Mucosa of stomach (tissue), 1 donor: ENCODE results near the gene SLC22A5.

Experiments
- H3K27me3 ChIP-seq: one replicate; pipeline ENCODE4 v1.7.0; 2013; ENCODE audit warnings: mild to moderate bottlenecking, low read length; ENCODE audit not compliant: control insufficient read depth, insufficient read depth
- H3K36me3 ChIP-seq: one replicate; pipeline ENCODE4 v1.7.0; 2013; ENCODE audit warnings: low read length; ENCODE audit not compliant: control insufficient read depth, insufficient read depth
- H3K4me1 ChIP-seq: one replicate; pipeline ENCODE4 v1.7.0; 2013; ENCODE audit warnings: mild to moderate bottlenecking, low read length; ENCODE audit not compliant: control insufficient read depth, insufficient read depth
- H3K4me3 ChIP-seq: one replicate; pipeline ENCODE4 v1.7.0; 2013; ENCODE audit warnings: low read length
- H3K9ac ChIP-seq: one replicate; pipeline ENCODE4 v1.7.0; 2013; ENCODE audit warnings: mild to moderate bottlenecking, low read length, moderate library complexity
- H3K9me3 ChIP-seq: one replicate; pipeline ENCODE4 v1.7.0; 2013; ENCODE audit warnings: mild to moderate bottlenecking, low read length, moderate library complexity; ENCODE audit not compliant: control insufficient read depth
- donor health status: Pancreatic carcinoma.

Gene SLC22A5

GRCh38 chr5:132370181-132370970 is 866 bp downstream of the SLC22A5 start:
- H3K4me1 ChIP-seq, result peaks cover 30% of the 10 kb centered on the region
- no peaks in the 10 kb centered on the region for H3K9me3 ChIP-seq
- H3K4me3 ChIP-seq, result peak overlapping the region; percentile 87
- peak overlapping the region; percentile 87 for H3K9ac ChIP-seq
- no peaks in the 10 kb centered on the region for H3K27me3 ChIP-seq
- no peaks in the 10 kb centered on the region for H3K36me3 ChIP-seq

DNA sequence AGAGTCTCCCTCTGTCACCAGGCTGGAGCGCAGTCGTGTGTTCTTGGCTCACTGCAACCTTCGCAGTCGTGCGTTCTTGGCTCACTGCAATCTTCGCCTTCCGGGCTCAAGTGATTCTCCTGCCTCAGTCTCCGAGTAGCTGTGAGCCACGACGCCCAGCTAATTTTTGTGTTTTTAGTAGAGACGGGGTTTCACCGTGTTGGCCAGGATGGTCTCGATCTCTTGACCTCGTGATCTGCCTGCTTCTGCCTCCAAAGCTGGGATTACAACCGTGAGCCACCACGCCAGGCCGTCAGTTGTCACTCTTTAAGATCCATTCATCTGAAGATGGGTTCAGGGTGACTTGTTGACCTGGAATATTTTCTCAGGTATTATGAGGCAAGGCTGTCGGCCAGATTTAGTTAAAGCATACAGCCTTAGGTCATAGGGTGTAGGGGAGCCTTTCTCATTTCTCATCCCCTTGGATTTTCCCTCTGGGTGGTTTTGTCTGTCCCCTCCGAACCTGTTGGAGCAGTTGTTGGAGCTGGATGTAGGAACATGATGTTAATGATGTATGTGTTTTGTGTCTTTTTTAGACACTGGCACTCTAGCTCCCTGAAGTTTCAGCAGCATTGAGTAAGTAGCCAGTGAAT is 1.6 kb downstream of the SLC22A5 start:
- peak overlapping the region; percentile 16 for H3K9ac ChIP-seq
- peaks cover 30% of the 10 kb centered on the region for H3K4me1 ChIP-seq
- no peak overlapping the region for H3K4me3 ChIP-seq
- H3K27me3 ChIP-seq, result no peaks in the 10 kb centered on the region
- no peaks in the 10 kb centered on the region for H3K9me3 ChIP-seq
- no peaks in the 10 kb centered on the region for H3K36me3 ChIP-seq

DNA sequence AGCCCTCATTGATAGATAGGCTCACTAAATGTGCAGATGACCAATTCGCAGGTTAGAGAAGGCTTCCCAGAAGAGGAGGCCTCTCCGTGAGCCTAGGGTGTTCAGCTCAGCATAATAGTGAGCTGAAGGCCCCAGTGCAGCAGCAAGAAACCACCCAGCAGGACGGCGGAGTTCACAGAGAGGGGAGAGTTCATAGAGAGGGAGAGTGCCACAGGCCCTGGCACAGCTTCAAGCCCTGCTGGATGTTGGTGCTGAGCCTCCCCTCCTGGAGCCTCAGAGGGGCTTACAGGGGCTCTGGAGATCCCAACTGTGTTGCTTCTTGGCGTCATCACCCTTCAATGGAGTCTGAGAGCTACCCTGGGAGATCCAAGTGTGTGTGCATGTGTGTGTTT is 2.1 kb downstream of the SLC22A5 start:
- Histone ChIP-seq H3K9me3 (no peaks in the 10 kb centered on the region), H3K4me1 (peaks cover 30% of the 10 kb centered on the region), H3K4me3 (no peak overlapping the region), H3K36me3 (no peaks in the 10 kb centered on the region), H3K9ac (peak overlapping the region; percentile 16), H3K27me3 (no peaks in the 10 kb centered on the region)

DNA sequence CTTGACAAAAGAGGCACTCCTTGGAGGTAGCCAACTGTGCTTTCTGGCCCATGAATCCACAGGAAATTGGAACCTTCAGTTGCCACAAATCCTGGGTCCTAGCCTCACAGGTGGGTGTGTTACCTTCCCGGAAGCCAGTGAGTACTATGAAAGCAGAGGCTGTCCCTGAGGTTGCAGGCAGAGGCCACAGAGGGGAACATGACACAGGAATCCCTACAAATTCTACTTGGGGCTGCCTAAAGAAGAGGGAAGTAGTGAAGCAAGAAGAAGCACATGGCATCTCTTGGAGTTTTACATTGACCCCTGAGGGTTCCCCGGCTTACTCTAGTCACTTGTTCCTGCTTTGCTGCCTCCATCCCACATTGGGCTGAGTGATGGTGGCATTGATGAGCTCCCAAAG is 2.6 kb downstream of the SLC22A5 start:
- H3K4me3 ChIP-seq, result no peak overlapping the region
- H3K9me3 ChIP-seq, result no peaks in the 10 kb centered on the region
- H3K4me1 ChIP-seq, result peaks cover 30% of the 10 kb centered on the region
- H3K27me3 ChIP-seq, result no peaks in the 10 kb centered on the region
- peak overlapping the region; percentile 4 for H3K9ac ChIP-seq
- H3K36me3 ChIP-seq, result no peaks in the 10 kb centered on the region

DNA sequence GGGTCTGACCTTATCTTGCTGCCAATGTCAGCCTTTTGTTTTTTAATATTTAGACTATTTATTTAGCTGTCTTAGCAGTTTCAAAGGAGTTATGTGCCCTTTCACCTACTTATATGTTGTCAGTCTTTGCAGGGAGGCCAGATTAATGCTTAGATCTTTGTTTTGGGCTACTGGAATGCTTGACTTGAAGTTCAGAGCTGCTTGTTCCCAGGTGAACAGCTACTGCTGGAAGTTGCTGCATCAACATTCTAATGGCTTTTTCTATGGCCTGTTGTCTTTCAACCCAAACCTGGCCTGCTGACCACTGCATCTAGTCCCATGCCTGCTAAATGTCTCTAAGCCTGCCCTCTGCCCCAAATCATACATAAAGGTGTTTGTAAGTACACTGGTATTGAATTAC is 3.0 kb downstream of the SLC22A5 start:
- Histone ChIP-seq H3K9me3 (no peaks in the 10 kb centered on the region), H3K36me3 (no peaks in the 10 kb centered on the region), H3K4me1 (peaks cover 30% of the 10 kb centered on the region), H3K4me3 (no peak overlapping the region), H3K9ac (peak overlapping the region; percentile 4), H3K27me3 (no peaks in the 10 kb centered on the region)

DNA sequence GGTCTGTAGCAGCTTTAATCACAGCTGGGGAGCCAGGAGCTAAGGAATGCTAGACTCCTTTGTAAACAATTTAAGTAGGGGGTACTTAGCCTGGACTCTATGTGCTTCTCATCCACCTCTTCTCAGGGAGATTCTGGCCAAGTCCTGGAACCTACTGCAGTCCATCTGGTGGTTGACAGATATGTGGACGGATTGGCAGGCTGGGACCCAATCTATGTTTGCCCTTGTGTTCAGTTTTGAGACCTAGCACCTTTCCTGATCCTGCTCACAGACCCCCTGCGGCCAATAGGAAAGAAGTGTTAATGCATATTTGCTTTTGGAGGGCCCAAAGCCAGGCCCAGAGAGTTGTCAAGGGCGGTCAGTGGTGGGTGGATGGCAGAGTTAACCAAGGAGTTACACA is 6.4 kb downstream of the SLC22A5 start:
- no peak overlapping the region for H3K9ac ChIP-seq
- peaks cover 24% of the 10 kb centered on the region for H3K4me1 ChIP-seq
- no peaks in the 10 kb centered on the region for H3K9me3 ChIP-seq
- peaks cover 5% of the 10 kb centered on the region for H3K36me3 ChIP-seq
- no peak overlapping the region for H3K4me3 ChIP-seq
- no peaks in the 10 kb centered on the region for H3K27me3 ChIP-seq

- H3K4me3 ChIP-seq, result no peak overlapping the region
- no peaks in the 10 kb centered on the region for H3K9me3 ChIP-seq
- no peaks in the 10 kb centered on the region for H3K27me3 ChIP-seq
- no peak overlapping the region for H3K9ac ChIP-seq
- H3K36me3 ChIP-seq, result peaks cover 5% of the 10 kb centered on the region
- H3K4me1 ChIP-seq, result peaks cover 14% of the 10 kb centered on the region
These were observed 7.5 kb downstream of the SLC22A5 start for GRCh38 chr5:132376694-132377641.

DNA sequence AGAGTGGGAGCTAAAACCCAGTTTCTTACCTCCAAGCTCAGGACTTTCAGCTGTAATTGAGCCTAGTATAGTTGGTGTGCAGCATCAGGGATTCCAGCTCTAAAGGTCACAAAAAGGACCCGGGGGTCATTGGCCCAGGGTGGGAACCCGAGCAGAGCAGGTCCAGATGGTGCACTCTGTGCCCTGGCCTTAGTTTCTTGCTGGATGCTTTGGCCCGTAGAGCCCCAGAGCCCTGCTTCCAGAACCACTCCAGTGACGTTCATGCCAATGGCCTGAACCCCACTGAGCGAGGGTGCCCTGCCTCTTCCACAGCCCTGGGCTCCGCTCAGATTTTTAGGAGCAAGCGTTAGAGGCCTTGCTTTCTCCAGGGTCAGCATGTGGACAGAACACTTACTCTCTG is 8.2 kb downstream of the SLC22A5 start:
- H3K4me1 ChIP-seq, result peaks cover 7% of the 10 kb centered on the region
- H3K9ac ChIP-seq, result no peak overlapping the region
- H3K36me3 ChIP-seq, result peaks cover 5% of the 10 kb centered on the region
- H3K4me3 ChIP-seq, result no peak overlapping the region
- no peaks in the 10 kb centered on the region for H3K9me3 ChIP-seq
- no peaks in the 10 kb centered on the region for H3K27me3 ChIP-seq

- Histone ChIP-seq H3K4me3 (no peak overlapping the region), H3K36me3 (peaks cover 5% of the 10 kb centered on the region), H3K9me3 (no peaks in the 10 kb centered on the region), H3K27me3 (no peaks in the 10 kb centered on the region), H3K9ac (no peak overlapping the region), H3K4me1 (no peaks in the 10 kb centered on the region)
These were observed 9.1 kb downstream of the SLC22A5 start for GRCh38 chr5:132378580-132378979.

DNA sequence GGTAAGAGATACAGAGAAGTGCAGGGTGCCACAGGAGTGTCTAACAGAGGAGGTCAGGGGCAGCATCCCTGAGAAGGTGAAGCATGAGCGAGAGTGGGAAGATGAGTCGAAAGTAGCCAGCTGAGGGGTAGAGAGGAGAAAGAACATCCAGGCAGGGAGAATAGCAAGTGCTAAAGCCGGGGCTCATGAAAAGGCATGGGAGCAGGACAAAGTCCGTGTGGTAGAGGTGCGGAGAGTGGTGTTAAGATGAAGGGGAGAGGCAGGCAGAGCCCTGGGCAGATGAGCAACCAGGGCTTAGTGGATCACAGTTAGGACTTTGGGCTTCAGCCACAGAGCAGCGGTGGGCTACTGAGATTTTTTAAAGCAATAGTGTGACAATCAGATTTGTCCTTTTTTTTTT is 10.5 kb downstream of the SLC22A5 start:
- H3K27me3 ChIP-seq, result no peaks in the 10 kb centered on the region
- H3K9ac ChIP-seq, result no peak overlapping the region
- H3K4me3 ChIP-seq, result no peak overlapping the region
- H3K9me3 ChIP-seq, result no peaks in the 10 kb centered on the region
- H3K4me1 ChIP-seq, result peaks cover 10% of the 10 kb centered on the region
- H3K36me3 ChIP-seq, result peaks cover 5% of the 10 kb centered on the region

DNA sequence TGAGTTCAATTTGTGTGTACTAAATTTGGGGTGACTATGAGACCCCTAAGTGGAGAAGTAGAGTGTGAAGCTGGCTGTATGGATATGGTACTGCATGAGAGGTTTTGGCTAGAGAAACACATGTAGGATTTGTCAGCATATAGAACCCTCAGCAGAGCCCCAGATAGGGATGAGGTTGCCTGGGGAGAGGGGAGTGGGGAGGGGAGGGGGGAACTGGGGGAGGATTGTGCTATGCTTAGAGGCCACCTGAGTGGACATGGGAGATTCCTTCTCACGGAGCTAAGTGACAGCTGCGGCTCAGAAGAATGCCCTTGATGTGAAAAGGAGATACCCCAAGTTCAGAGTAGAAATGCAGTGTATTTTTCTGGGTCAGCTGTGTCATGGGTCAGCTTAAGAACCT is 11.2 kb downstream of the SLC22A5 start:
- H3K4me3 ChIP-seq, result no peak overlapping the region
- no peaks in the 10 kb centered on the region for H3K27me3 ChIP-seq
- H3K9ac ChIP-seq, result no peak overlapping the region
- H3K4me1 ChIP-seq, result peaks cover 17% of the 10 kb centered on the region
- H3K36me3 ChIP-seq, result peaks cover 5% of the 10 kb centered on the region
- no peaks in the 10 kb centered on the region for H3K9me3 ChIP-seq

- H3K9me3 ChIP-seq, result no peaks in the 10 kb centered on the region
These were observed 12.1 kb downstream of the SLC22A5 start for GRCh38 chr5:132381614-132382013.

More at GRCh38 chr5:132381614-132382013, 12.1 kb downstream of the SLC22A5 start:
- Histone ChIP-seq H3K36me3 (peaks cover 5% of the 10 kb centered on the region), H3K27me3 (no peaks in the 10 kb centered on the region), H3K4me3 (no peak overlapping the region), H3K4me1 (peaks cover 24% of the 10 kb centered on the region), H3K9ac (no peak overlapping the region)
